ENCODE measurements around the gene PNPLA6. TPM values are rescaled to one million over a fixed set of nuclear protein-coding genes. Genes with fewer than 3 reads are reported as not detected.
A peak's percentile ranks its signal among the peaks of the same experiment; 100 is the strongest.

PNPLA6 gene
- total and polyA plus RNA-seq, 9 of the 15 experiments (the other 6 are each of a cell fraction or from before 2014, with no cell fraction given), result 0.07 to 30.2 (median 8.3) TPM

DNA sequence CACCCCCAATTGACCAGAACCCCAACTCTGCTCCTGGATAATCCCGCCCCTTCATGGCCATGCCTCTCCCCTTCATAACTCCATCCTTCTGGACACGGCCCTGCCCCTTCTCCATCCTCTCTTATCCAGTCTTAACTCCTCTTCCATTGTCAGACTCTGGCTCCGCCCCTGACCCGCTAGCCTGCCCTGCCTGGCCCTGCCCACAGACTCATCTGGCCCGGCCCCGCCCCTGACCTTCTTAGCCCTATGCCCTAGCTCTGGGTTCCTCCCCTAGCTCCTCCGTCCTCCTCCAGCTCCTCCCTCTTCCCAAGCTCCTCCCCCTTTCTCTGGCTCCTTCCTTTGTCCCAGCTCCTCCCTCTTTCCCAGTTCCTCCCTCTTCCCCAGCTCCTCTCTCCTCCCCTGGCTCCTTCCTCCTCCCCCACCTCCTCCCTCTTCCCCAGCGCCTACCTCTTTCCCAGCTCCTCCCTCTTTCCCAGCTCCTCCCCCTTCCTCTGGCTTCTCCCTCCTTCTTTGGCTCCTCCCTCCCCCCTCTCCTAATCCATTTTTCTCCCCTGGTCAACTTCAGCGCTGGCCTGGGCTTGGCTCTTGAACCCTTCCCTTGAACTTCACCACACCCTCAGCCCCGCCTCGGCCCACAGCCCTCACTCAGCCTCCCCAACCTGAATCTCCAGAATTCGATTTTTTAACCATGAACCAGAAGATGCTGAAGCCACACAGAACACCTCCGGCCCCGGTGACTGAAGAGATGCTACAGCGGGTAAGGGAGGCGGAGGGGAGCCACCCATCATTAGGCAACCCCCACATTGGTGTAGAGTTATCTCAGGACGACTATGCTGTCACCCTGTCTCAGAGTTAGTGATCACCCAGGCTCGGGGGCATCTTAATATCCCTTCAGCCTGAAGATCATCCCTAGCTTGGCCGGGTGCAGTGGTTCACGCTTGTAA lies 28.9 kb upstream of the PNPLA6 start (continued):
- TF ChIP-seq GABPB1 (CRISPR knock-in tag; IDR thresholded peaks at IDR 0.05) (no peak), TGIF2 (CRISPR knock-in tag; IDR thresholded peaks at IDR 0.05) (no peak), ZEB2 (IDR thresholded peaks at IDR 0.05) (0 out of 2 replicates have a peak, but pooled peaks have one; percentile 58), SMARCA4 (IDR thresholded peaks at IDR 0.05) (peak; percentile 61; the same call in 1 of the 2 replicates), NCOA1 (IDR thresholded peaks at IDR 0.05; ENCODE audit: low read depth) (peak; percentile 74), ZNF436 (CRISPR knock-in tag; IDR thresholded peaks at IDR 0.05) (no peak), ZC3H8 (IDR thresholded peaks at IDR 0.05) (peak; percentile 92; the same call in 1 of the 2 replicates), ARID1B (IDR thresholded peaks at IDR 0.05) (peak; percentile 79), THRAP3 (IDR thresholded peaks at IDR 0.05; ENCODE audit: borderline replicate concordance) (0 out of 2 replicates have a peak, but pooled peaks have one; percentile 59), SP1 (CRISPR knock-in tag; IDR thresholded peaks at IDR 0.05) (peak; percentile 84), ZNF224 (CRISPR knock-in tag; IDR thresholded peaks at IDR 0.05) (no peak), SMAD1 (IDR thresholded peaks at IDR 0.05; ENCODE audit: low read depth, low read length, partially characterized antibody) (no peak), ZSCAN29 (IDR thresholded peaks at IDR 0.05) (0 out of 2 replicates have a peak, but pooled peaks have one; percentile 31), ADNP (tag; IDR thresholded peaks at IDR 0.05) (no peak), BACH1 (tag; IDR thresholded peaks at IDR 0.05) (no peak), BRF1 (IDR thresholded peaks at IDR 0.05; ENCODE audit: borderline replicate concordance, extremely low read depth, insufficient read length) (no peak), SIN3A (IDR thresholded peaks at IDR 0.05; ENCODE audit: borderline replicate concordance in 2 of 2, control insufficient read depth in 1 of 2, low read depth in 2 of 2, low read length in 2 of 2) (0 out of 4 replicates have a peak, but pooled peaks of 1 of the 2 experiments have one; percentile 28), HNRNPLL (IDR thresholded peaks at IDR 0.05; ENCODE audit: low read depth, low read length, poor library complexity, severe bottlenecking) (peak; percentile 17), HNRNPK (IDR thresholded peaks at IDR 0.05; ENCODE audit: low read depth, low read length, poor library complexity, severe bottlenecking) (no peak), PHTF2 (CRISPR knock-in tag; IDR thresholded peaks at IDR 0.05) (no peak), ZNF780A (CRISPR knock-in tag; IDR thresholded peaks at IDR 0.05) (no peak), KHSRP (IDR thresholded peaks at IDR 0.05) (no peak), FOXK1 (CRISPR knock-in tag; IDR thresholded peaks at IDR 0.05; ENCODE audit: borderline replicate concordance) (no peak), ZNF778 (CRISPR knock-in tag; IDR thresholded peaks at IDR 0.05) (no peak), OTX1 (CRISPR knock-in tag; IDR thresholded peaks at IDR 0.05) (peak; percentile 96), NUFIP1 (IDR thresholded peaks at IDR 0.05; ENCODE audit: partially characterized antibody) (no peak), CBX8 (IDR thresholded peaks at IDR 0.05; ENCODE audit: borderline replicate concordance, extremely low read depth, low read depth, low read length, poor library complexity, severe bottlenecking) (no peak), ATF7 (IDR thresholded peaks at IDR 0.05) (peak; percentile 18; the same call in 1 of the 2 replicates), TAF9B (IDR thresholded peaks at IDR 0.05; ENCODE audit: partially characterized antibody) (no peak), ERF (CRISPR knock-in tag; IDR thresholded peaks at IDR 0.05) (no peak), TRIM28 (IDR thresholded peaks at IDR 0.05) (no peak), CHD1 (IDR thresholded peaks at IDR 0.05; ENCODE audit: low read length) (no peak)
- TF ChIP-seq, protein P1, sequence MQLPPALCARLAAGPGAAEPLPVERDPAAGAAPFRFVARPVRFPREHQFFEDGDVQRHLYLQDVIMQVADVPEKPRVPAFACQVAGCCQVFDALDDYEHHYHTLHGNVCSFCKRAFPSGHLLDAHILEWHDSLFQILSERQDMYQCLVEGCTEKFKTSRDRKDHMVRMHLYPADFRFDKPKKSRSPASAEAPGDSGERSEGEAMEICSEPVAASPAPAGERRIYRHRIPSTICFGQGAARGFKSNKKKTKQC (CRISPR knock-in tag; IDR thresholded peaks at IDR 0.05), result no peak
